GM21576 (cell line): Measurements from ENCODE around the gene NUDT16L1.
"Not testable (repeated sequence)": the region's sequence is repeated elsewhere in the genome, so short reads cannot be mapped to it uniquely, and the experiment has no call there.

Experiments used
- ATAC-seq: cut with Tn5 transposase; IDR thresholded peaks from one replicate; pipeline ENCODE4 v1.9.1; 2021; ENCODE audit warnings: mild to moderate bottlenecking, moderate library complexity; ENCODE audit not compliant: unreplicated experiment

The NUDT16L1 gene

GRCh38 chr16:4713663-4714501 lies 20.5 kb downstream of the NUDT16L1 start:
- ATAC-seq = no peak

- ATAC-seq = no peak
Observed at GRCh38 chr16:4714996-4715395, 21.6 kb downstream of the NUDT16L1 start.

- no peak for ATAC-seq
Observed at GRCh38 chr16:4718466-4718865, 25.1 kb downstream of the NUDT16L1 start.

GRCh38 chr16:4723071-4723767 lies 29.9 kb downstream of the NUDT16L1 start:
- ATAC-seq = no peak

- no peak for ATAC-seq
Observed at GRCh38 chr16:4724661-4725270, 31.4 kb downstream of the NUDT16L1 start.

GRCh38 chr16:4726616-4727015 lies 33.3 kb downstream of the NUDT16L1 start:
- no peak for ATAC-seq

- ATAC-seq = no peak
Observed at GRCh38 chr16:4728676-4729075, 35.3 kb downstream of the NUDT16L1 start.

GRCh38 chr16:4729876-4730275 lies 36.5 kb downstream of the NUDT16L1 start:
- no peak for ATAC-seq

- no peak for ATAC-seq
Observed at GRCh38 chr16:4733211-4733742, 39.9 kb downstream of the NUDT16L1 start.

GRCh38 chr16:4733747-4734062 lies 40.3 kb downstream of the NUDT16L1 start:
- peak; percentile 14 for ATAC-seq

- peak; percentile 63 for ATAC-seq
Observed at GRCh38 chr16:4734063-4734729, 40.8 kb downstream of the NUDT16L1 start, which contains the start of the genes ANKS3 and DNAAF8. ANKS3 (minus strand) TSS chr16:4734271; CDS start chr16:4730149, 4,122 bp downstream. DNAAF8 (plus strand) TSS chr16:4734537; CDS start chr16:4736515, 1,978 bp downstream.

GRCh38 chr16:4734730-4735535 lies 41.6 kb downstream of the NUDT16L1 start:
- peak; percentile 49 for ATAC-seq

- no peak for ATAC-seq
Observed at GRCh38 chr16:4736546-4736945, 43.2 kb downstream of the NUDT16L1 start.

GRCh38 chr16:4737545-4737944 lies 44.2 kb downstream of the NUDT16L1 start:
- no peak for ATAC-seq

- not testable (repeated sequence) for ATAC-seq
Observed at GRCh38 chr16:4738370-4738769, 45.0 kb downstream of the NUDT16L1 start.

- ATAC-seq = no peak
Observed at GRCh38 chr16:4743226-4743878, 50.0 kb downstream of the NUDT16L1 start.

- no peak for ATAC-seq
Observed at GRCh38 chr16:4744555-4745273, 51.4 kb downstream of the NUDT16L1 start.

- ATAC-seq = no peak
Observed at GRCh38 chr16:4745274-4745569, 51.9 kb downstream of the NUDT16L1 start.
